CD4-positive, alpha-beta T cell treated with Interleukin-2 at 100 ng/mL for 4 hours (primary cell): ENCODE measurements around the gene PKN1.
"Not testable (repeated sequence)": the region's sequence is repeated elsewhere in the genome, so short reads cannot be mapped to it uniquely, and the experiment has no call there.

Experiments
- DNase-seq: peaks from one replicate; pipeline ENCODE4 v3.0.0-alpha.2; 2020; ENCODE audit warnings: low spot score

Gene PKN1

GRCh38 chr19:14487370-14488125, 54.4 kb downstream of the PKN1 start:
- DNase-seq, result no peak

DNA sequence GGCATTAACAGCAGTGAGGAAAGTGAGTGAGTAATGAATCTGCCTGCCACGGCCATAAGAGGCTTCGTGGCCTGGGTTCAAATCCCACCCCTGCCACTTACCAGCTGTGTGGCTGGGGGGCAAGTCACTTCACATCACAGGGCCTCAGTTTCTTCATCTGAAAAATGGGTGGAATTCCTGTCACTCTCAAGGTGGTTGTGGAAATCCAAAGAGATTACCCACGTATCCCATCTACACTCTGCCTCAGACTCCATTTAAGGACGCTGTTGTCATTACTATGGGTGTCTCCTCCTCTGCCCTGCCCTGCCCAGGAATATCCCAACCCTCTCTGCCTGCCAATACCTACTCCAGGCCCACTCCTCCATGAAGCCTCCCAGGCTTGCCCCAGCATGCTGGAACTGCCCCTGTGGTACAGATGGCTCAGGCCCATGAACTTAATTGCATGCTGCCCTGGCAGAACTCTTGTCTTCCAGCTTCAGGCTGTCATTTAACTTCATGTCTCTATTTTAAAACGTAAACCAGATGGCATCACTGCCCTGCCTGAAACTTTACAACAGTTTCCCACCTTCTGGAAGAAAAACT, 59.7 kb downstream of the PKN1 start:
- no peak for DNase-seq

GRCh38 chr19:14494411-14494810, 61.3 kb downstream of the PKN1 start:
- no peak for DNase-seq

- DNase-seq, result no peak
These were observed 62.0 kb downstream of the PKN1 start for GRCh38 chr19:14494910-14495671.

- no peak for DNase-seq
These were observed 62.5 kb downstream of the PKN1 start for GRCh38 chr19:14495672-14496028.

- peak; percentile 82 for DNase-seq
These were observed 63.1 kb downstream of the PKN1 start, which contains the start of gene GIPC1 for GRCh38 chr19:14496029-14496833. Gene GIPC1 (minus strand): TSS chr19:14496127. CDS start chr19:14482976, 13,151 bp downstream.

DNA sequence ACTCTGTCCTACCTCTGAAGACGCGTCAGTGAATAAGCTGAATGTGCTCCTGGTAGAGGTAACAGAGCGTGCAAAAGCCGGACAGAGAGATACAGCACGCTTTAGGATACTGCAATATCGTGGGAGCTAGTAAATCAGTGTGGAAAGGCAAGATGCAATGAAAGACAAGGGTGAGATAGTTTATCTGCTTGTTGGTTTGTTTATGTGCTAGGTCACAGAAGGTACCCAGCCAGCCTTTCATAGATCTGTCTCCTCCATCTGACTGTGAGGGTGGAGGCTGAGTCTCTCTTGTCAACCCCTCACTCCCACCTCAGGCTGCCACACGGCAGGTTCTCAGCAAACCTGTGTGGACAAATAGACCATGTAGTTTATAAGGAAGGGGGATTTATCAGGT, 63.7 kb downstream of the PKN1 start:
- no peak for DNase-seq

DNA sequence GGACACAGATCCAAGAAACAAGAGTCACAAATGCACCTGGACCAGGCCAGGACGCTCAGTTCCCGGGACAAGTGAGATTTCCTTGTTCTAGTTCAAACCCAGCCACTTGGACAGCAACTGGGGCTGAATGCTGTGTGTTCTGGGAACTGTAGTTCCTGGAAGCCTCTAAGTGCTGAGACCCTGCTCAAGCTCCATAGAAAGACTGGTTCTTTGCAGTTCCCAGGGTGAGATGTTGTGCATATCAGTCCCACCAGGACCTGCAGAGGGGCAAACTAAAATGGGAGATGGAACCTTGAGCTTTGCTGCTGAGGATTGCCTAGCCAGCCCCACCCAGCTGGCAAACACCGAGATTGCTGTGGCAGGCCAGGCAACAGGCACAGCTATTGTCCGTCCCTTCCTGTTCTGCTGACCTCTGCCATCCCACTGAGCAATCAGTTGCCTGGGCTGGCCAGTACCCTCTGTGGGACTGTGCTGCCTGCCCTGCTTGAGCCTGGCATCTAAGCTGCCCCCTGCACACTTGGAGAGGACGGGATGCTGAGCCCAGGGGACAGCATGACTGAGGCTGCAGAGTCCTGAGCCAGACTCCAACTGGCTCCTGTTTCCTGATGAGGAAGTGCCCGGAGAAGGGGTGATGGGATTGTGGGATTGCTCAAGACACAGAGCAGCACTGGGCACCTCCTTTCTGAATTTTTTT, 64.3 kb downstream of the PKN1 start:
- DNase-seq, result no peak

DNA sequence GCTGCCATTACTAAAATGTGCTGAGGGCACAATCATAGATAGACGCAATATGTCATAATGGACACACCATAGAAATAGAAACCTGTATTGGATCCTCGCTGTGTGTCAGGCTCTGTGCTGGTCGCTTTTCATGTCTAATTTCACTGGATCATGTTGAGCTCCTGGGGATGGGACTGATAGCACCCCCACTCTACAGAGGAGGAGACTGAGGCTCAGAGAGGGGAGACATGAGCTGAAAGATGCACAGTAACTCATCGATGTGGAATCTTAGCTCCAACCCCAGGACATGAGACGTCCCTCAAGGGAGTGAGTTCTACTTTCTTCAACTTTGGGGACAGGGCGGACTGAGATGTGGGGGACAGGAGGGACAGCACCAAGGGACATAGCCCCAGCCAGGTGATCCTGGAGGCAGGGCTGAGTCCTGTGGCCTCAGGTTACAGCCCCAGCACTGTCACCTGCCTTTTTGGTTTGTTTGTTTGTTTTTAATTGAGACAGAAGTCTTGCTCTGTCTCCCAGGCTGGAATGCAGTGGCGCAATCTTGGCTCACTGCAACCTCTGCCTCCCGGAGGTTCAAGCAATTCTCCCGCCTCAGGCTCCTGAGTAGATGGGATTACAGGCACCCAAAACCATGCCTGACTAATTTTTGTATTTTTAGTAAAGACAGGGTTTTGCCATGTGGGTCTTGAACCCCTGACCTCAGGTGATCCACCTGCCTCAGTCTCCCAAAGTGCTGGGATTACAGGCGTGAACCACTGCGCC, 69.4 kb downstream of the PKN1 start:
- DNase-seq, result no peak

GRCh38 chr19:14503285-14503684, 70.2 kb downstream of the PKN1 start:
- DNase-seq, result no peak

GRCh38 chr19:14504575-14504974, 71.5 kb downstream of the PKN1 start:
- DNase-seq, result not testable (repeated sequence)

DNA sequence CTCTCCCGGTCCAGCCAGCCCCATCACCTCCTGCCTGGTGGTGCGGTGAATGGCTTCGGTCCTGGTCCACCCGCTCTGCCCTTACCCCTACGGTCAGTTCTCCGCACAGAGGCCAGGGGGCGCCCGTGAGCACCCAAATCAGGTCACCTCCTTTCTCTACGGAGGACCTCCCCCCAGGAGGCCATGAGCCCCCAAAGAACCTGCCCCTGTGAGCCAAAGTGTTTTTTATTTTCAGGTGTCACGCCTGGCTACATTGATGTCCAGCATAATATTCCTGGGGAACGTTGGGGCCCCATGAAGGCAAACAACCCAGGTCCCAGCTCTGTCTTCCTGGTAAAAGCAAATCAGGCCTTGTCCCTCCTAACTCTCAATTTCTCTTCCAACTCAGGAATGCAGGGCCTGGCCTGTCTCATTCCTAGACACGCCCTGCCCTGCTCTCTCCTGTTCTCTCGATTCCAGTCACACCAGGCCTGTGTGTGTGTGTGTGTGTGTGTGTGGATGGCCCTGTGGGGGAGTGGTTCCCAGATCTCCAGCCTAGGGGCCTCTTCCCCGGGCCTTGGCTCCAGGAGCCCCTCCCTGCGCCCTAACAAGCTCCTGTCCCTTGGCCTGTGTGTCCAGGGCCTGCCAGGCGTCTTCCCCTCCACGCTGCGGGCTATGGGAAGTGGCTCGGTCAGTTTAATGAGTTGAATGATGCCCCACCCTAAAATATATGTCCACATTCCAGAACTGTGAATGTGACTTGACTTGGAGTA, 72.6 kb downstream of the PKN1 start:
- DNase-seq, result peak; percentile 79

- no peak for DNase-seq
These were observed 74.8 kb downstream of the PKN1 start for GRCh38 chr19:14507704-14508542.

DNA sequence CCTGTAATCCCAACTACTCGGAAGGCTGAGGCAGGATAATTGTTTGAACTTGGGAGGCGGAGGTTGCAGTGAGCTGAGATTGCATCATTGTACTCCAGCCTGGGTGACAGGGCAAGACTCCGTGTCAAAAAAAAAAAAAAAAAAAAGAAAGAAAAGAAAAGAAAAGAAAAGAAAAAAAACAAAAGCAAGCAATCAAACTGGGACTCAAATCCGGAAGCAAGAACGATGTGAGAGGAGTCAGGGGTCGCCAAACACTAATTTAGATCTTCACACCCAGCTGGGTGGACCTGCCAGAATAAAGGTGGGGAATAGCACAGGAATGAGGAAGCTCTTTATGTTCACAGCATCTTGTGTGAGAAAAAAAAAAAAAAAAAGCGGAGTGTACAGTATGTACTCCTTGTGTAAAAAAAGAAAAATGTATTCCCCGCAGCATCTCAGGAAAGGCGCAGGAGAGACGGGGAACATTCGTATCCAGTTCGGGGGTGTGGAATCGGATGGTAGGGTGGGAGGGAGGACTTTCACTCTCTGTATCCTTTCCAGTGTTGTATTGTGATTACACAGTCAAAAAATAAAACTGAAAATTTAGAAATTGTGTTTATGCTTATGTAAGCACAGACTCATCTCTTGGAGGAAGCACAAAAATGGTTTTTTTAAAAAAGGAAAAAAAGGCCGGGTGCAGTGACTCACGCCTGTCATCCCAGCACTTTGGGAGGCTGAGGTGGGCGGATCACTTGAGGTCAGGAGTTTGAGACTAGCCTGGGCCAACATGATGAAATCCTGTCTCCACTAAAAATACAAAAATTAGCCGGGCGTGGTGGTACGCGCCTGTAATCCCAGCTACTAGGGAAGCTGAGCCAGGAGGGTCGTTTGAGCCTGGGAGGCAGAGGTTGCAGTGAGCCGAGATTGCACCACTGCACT, 77.5 kb downstream of the PKN1 start:
- DNase-seq, result no peak

DNA sequence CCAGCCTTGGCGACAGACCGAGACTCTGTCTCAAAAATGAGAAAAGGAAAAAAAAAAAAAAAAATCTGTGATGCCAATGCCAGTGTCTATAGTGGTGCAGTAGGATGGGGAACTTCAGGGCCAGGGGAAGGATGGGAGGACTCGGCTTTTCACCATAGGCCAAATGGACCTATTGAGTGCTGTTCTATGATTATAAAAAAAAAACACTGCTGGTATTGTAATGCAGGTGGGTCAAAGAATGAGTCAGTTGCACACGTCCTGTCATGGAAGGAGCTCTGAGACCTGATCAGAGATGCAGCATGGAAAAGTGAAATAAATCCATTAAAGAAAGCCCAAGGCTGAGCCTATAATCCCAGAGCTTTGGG, 78.1 kb downstream of the PKN1 start:
- DNase-seq, result no peak

GRCh38 chr19:14512406-14512961, 79.4 kb downstream of the PKN1 start:
- no peak for DNase-seq

GRCh38 chr19:14514215-14514863, 81.2 kb downstream of the PKN1 start:
- no peak for DNase-seq
